GM12865 (cell line): ENCODE data around the gene PTPN7.
A peak's percentile ranks its signal among the peaks of the same experiment; 100 is the strongest.

Experiments used
- DNase-seq: peaks from one replicate; pipeline ENCODE4 v3.0.0; 2010; ENCODE audit warnings: low read depth
- H3K4me3 ChIP-seq: 2 replicates; pipeline ENCODE4 v1.5.1; 2011; ENCODE audit warnings: mild to moderate bottlenecking, low read depth, low read length, control low read depth
- TF ChIP-seq, protein P1 (sequence below): IDR thresholded peaks from 2 replicates; pipeline ENCODE4 v1.5.1; 2011; ENCODE audit warnings: low read length, control low read depth, low read depth, inconsistent platforms; ENCODE audit not compliant: insufficient read depth; ENCODE audit errors: missing control alignments

The PTPN7 gene

DNA sequence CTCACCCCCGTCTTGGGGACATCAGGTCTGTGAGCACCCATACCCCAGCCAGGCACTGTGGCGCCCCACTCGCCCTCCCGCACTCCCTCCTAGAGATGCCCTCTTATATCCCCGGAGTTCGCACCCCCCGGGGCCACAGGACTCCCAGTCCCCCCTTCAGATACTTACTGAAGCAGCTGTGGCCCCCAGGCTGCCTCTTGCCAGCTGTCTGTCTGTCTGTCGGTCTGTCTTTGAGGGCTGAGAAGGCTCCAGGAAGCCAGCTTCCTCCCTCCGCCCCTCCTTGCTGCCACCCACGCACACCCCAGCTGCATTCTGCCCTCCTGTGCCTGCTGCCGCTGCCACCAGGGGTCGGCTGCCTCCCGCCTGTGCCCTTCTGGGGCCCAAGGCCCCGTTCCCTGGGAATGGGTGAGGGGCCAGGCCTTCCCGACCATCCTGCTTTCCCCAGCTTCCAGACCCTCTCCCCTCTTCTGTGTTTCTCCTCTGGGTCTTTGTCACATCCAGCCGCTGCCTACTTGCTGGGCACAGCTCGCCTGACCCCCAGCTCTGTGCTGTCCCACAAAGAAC is at the start of gene PTPN7:
Gene PTPN7 (minus strand): TSS at position 226 of the 564 bp plus-strand sequence. CDS start 1,200 bp downstream, outside the sequence.
- TF ChIP-seq, protein P1, sequence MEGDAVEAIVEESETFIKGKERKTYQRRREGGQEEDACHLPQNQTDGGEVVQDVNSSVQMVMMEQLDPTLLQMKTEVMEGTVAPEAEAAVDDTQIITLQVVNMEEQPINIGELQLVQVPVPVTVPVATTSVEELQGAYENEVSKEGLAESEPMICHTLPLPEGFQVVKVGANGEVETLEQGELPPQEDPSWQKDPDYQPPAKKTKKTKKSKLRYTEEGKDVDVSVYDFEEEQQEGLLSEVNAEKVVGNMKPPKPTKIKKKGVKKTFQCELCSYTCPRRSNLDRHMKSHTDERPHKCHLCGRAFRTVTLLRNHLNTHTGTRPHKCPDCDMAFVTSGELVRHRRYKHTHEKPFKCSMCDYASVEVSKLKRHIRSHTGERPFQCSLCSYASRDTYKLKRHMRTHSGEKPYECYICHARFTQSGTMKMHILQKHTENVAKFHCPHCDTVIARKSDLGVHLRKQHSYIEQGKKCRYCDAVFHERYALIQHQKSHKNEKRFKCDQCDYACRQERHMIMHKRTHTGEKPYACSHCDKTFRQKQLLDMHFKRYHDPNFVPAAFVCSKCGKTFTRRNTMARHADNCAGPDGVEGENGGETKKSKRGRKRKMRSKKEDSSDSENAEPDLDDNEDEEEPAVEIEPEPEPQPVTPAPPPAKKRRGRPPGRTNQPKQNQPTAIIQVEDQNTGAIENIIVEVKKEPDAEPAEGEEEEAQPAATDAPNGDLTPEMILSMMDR, result peak; percentile 52
- peak within 1 kb of the TSS; percentile 82 for H3K4me3 ChIP-seq
- peak; percentile 87 for DNase-seq

DNA sequence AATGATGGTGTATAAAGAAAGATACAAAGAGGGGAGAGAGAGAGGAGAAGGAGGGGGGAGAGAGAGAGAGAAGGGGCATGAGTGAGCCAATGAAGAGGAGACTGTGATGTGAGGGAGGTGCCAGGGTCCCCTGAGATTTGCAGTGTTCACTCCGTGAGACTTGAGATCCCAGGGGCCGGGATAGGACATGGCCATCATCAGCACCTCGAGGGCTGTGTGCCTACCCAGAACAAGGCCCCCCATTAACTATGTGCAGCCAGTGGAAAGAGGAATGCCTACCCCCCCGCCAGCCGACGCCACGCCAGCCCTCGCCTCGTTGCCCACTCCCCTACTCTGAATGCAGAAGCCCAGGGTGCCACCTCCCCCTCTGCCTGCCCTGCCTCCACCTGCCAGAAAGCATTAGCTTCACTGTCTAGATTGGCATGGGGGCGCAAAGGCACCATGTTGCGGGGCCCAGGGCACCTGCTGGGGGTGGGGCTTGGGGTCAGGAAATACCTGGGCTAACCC is 48.0 kb upstream of the PTPN7 start:
- H3K4me3 ChIP-seq, result no peak overlapping the region
- TF ChIP-seq, protein P1, result no peak
- no peak for DNase-seq

DNA sequence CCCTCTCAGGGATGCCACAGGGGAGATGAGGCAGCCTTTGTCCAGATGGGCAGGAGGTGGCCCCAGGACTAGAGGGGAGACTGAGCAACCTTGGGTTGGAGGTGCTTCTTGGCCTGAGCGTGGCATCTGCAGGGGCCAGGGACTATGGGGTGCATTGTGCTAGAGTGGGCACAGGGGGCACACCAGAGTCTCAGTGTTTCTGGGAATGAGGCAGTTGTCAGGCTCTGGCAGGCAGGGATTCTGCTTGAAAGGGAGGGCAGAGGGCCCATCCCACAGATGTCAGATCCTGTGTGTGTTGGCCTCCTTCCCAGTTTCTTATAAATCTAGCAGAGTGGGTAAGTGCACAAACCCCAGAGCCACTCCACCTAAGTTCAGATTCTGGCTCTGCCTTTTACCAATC is 46.9 kb upstream of the PTPN7 start:
- no peak for DNase-seq
- TF ChIP-seq, protein P1, result no peak
- no peak overlapping the region for H3K4me3 ChIP-seq

DNA sequence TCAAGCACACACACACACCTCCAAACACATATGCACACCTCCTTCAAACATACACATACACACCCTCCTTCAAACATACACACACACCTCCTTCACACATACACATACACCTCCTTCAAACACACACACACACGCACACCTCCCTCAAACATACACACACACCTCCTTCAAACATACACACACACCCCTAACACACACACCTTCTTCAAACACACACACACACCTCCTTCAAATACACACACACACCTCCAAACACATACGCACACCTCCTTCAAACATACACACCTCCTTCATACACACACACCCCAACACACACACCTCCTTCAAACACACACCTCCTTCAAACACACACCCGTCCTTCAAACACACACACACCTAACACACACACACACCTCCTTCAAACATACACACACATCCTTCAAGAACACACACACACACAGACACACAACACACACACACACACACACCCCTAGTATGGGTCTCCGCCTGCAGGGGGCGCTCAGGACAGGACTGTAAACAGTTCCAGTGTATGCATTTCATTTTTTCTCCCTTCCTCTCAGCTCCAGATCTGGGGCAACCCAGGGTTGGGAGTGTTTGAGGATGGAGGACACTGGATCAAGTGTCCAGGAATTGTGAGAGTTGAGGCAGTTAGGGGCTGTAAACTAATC is 45.3 kb upstream of the PTPN7 start:
- no peak for DNase-seq

DNA sequence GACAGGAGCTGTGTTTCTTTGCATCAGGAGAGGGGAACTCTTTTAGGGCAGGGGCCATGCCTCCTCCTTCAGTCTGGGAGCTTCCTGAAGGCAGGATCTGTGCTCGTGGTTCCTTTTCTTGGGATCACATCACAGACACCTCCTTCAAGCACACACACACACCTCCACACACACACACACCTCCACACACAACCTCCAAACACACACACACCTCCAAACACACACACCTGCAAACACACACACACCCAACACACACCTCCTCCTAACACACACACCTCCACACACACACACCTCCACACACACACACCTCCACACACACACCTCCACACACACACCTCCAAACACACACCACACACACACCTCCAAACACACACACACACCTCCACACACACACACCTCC is 43.7 kb upstream of the PTPN7 start:
- TF ChIP-seq, protein P1, result no peak
- no peak for DNase-seq
- no peak overlapping the region for H3K4me3 ChIP-seq

More for the DNA sequence above, 45.3 kb upstream of the PTPN7 start:
- TF ChIP-seq, protein P1, result no peak
- H3K4me3 ChIP-seq, result no peak overlapping the region

DNA sequence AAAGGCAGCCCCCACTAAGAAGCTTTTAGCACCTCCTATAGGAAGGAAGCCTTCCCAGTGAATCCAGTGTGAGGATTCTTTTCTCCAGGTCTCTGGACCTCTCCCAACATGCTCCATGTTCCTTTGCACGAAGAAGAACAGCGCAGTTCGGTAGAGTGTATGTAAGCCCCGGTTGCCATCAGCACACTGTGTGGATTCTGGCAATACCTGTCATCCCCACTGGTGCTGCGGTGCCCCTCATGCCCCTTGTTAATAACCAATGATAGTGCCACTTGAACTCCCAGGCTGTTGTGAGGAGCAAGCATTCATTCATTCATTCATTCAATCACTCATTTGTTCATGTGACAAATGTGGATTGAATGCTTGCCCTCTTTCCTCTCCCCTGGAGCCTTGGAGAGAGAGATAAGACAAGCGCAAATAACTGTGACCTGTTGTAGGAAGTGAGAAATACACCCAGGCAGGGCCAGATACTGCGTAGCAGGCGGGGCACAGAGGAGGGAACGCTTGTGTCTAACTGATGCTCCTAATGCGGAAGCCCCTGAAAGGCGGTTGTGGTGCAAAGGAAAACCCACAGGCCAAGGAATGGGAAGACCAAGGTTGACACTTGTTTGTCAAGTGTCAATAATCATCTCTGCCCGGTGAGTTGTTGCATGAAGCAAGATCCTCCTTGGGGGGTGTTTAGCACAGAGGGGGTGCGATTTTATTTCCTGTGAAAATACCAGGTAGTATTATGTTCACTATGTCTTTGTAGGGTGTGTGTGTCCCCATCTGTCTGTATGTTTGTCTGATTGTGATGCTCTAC is 43.0 kb upstream of the PTPN7 start:
- peak; percentile 23 for DNase-seq
- TF ChIP-seq, protein P1, result no peak
- H3K4me3 ChIP-seq, result no peak overlapping the region
